PFSK-1 (cell line): ENCODE measurements around the gene PEAK3. TPM values are rescaled to one million over a fixed set of nuclear protein-coding genes. Genes with fewer than 3 reads are reported as not detected.

Source experiments
- FOXP2 ChIP-seq: optimal IDR thresholded peaks from 2 replicates; pipeline ENCODE3; 2011; ENCODE audit warnings: borderline replicate concordance, control low read depth, inconsistent platforms; ENCODE audit not compliant: insufficient read depth; ENCODE audit errors: extremely low read length, extremely low read depth
- POLR2AphosphoS5 ChIP-seq: IDR thresholded peaks from 2 replicates; pipeline ENCODE4 v1.6.1; 2012; ENCODE audit warnings: low read depth, mild to moderate bottlenecking, control low read depth, low read length, moderate library complexity
- SIN3A ChIP-seq: IDR thresholded peaks from 2 replicates; pipeline ENCODE4 v1.6.1; 2012; ENCODE audit warnings: mild to moderate bottlenecking, low read length, moderate library complexity, borderline replicate concordance; ENCODE audit not compliant: insufficient read depth
- TAF1 ChIP-seq: IDR thresholded peaks from 2 replicates; pipeline ENCODE4 v1.6.1; 2012; ENCODE audit warnings: low read length, control low read depth, borderline replicate concordance; ENCODE audit not compliant: insufficient read depth
- polyA plus RNA-seq: library from polyadenylated mRNA; unstranded; fragments of >200 nt; gene quantifications from one replicate; pipeline ENCODE4 v1.2.1, GENCODE V29; 2012; ENCODE audit warnings: low read depth, missing spikeins; ENCODE audit not compliant: insufficient read length
- TF ChIP-seq, protein P1 (sequence below), 2 experiments: IDR thresholded peaks; 2 replicates each; pipeline versions ENCODE4 v1.6.1 to v1.8.0; 2011 to 2012; ENCODE audit warnings: low read depth in 2 of 2, low read length in 2 of 2, control low read depth in 1 of 2, inconsistent platforms in 1 of 2, mild to moderate bottlenecking in 1 of 2, moderate library complexity in 1 of 2; ENCODE audit not compliant: insufficient read depth in 1 of 2

PEAK3 gene, protein sequence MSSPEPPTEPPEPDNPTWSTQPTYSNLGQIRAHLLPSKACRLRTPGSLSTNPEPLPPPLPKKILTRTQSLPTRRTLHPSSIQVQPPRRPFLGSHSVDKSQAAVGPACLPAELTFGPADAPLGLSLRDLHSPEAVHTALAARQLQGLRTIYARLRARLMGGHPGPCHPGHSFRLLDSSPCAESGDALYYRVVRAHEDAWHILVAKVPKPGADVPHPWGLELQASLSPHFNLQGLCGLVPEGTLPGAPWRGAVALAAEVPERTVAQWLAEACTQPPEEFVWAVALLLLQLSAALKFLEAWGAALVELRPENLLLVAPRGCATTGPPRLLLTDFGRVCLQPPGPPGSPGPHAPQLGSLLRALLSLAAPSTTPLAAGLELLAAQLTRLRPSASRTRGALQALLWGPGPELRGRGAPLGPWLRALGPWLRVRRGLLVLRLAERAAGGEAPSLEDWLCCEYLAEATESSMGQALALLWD
- 0.46 TPM for polyA plus RNA-seq

DNA sequence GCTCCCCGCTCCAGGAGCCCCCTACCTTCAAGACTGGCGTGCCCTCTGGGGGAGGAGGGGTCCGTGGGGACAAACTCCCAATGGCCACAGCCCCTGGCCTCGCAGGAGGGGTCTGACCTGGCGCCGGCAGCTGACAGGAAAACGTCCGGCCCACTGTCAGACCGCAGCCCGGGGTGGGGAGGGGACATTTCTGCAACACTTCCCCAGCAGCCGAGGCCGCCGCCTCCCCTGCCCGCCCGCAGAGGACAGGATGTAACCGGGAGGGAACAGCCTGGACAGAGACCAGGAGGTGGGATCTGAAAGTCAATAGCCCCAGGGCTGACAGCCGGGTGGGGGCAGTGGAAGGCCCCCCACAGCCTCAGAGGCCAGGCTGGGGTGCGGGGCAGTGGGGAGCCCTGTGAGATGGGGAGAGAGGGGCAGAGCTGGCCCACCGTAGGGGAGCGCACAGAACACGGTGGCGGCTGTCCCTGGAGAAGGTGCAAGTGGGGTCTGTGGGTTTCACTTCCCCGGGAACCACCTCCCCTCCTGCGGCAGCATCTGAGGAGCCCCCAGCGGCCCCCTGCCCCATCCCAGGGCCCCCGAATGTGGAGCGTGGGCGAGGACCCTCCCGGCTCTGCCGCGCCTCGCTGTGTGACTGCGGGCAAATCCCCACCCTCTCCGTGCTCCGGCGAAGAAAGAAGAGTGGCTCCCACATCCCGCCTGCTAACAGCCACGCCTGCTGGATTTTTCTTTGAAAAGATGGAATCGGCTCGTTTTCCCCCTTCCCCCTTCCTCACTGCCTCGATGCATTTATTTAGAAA is at the start of gene PEAK3:
PEAK3 (minus strand) TSS at position 114 of the 800 bp plus-strand sequence. CDS start 1,244 bp downstream, outside the sequence.
- TF ChIP-seq FOXP2 (peak; percentile 81), POLR2AphosphoS5 (no peak)

DNA sequence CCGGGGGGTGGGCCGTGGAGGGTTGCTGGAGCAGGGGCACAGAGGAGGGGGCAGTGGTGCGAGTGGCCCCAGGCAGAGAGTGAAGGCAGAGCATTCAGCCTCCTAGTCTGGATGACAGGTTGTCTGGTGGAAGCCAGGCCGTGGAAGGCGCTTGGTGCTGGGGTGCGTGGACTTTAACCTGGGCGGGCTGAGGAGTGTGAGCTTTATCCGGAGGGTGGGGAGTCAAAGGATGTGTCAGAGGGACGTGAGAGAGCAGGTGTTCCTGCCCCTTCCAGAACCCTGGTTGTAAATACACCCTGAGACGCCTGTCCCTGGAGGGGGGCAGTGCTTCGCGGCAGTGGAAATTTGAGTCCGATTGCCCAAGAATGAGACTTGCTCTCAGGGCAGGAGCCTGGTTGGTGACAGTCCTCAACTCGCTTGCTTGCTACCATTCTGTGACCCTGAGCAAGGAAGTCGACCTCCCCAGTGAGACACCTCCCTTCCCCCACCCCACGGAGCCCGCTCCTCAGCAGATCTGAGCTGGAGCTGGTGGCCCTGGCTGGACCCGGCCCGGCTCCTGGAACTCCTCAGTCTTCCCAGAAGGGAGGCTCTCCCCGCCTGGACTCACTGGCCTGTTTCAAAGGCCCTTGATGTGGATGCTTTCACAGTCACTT is 48.8 kb upstream of the PEAK3 start:
- TF ChIP-seq, protein P1, sequence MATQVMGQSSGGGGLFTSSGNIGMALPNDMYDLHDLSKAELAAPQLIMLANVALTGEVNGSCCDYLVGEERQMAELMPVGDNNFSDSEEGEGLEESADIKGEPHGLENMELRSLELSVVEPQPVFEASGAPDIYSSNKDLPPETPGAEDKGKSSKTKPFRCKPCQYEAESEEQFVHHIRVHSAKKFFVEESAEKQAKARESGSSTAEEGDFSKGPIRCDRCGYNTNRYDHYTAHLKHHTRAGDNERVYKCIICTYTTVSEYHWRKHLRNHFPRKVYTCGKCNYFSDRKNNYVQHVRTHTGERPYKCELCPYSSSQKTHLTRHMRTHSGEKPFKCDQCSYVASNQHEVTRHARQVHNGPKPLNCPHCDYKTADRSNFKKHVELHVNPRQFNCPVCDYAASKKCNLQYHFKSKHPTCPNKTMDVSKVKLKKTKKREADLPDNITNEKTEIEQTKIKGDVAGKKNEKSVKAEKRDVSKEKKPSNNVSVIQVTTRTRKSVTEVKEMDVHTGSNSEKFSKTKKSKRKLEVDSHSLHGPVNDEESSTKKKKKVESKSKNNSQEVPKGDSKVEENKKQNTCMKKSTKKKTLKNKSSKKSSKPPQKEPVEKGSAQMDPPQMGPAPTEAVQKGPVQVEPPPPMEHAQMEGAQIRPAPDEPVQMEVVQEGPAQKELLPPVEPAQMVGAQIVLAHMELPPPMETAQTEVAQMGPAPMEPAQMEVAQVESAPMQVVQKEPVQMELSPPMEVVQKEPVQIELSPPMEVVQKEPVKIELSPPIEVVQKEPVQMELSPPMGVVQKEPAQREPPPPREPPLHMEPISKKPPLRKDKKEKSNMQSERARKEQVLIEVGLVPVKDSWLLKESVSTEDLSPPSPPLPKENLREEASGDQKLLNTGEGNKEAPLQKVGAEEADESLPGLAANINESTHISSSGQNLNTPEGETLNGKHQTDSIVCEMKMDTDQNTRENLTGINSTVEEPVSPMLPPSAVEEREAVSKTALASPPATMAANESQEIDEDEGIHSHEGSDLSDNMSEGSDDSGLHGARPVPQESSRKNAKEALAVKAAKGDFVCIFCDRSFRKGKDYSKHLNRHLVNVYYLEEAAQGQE (IDR thresholded peaks at IDR 0.05; ENCODE audit: insufficient read depth in 1 of 2, low read depth in 2 of 2, low read length in 2 of 2), result no peak
- no peak for TF ChIP-seq TAF1
- no peak for TF ChIP-seq POLR2AphosphoS5
- TF ChIP-seq SIN3A, result no peak
- no peak for TF ChIP-seq FOXP2

DNA sequence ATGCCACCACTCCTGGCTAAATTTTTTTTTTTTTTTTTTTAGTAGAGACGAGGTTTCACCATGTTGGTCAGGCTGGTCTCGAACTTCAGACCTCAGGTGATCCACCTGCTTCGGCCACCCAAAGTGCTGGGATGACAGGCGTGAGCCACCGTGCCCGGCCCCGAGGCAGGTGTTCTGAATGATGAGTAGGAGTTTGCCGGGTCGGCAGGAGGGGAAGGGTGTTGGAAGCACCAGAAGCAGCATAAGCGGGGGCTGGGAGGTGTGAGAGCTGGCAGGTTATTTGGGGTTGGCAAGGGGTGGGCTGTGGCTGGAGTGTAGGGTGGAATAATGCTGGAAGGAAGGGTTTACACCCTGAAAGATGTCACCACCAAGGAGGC is 48.3 kb upstream of the PEAK3 start:
- TF ChIP-seq SIN3A (no peak), POLR2AphosphoS5 (no peak), TAF1 (no peak), FOXP2 (no peak)
- TF ChIP-seq, protein P1 (IDR thresholded peaks at IDR 0.05; ENCODE audit: insufficient read depth in 1 of 2, low read depth in 2 of 2, low read length in 2 of 2), result no peak

DNA sequence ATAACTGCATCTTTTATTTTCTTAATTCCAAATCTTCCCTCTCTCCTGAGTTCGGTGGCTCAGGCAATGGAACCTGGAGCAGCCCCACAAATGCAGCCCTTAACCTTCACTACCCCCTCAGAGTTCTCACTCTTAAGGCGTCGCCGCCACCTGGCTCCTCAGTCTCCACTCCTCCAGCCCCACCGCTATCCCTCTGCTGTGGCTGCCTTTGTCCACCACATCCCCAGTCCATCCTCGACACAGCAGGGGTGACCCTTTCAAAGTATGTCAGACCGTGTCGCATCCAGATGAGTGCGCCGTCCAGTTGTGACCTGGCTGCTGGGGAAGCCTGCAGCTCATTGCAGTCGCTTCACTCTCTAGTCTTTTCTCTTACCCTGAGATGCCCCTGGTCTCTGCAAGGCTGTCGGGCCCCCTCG is 47.5 kb upstream of the PEAK3 start:
- no peak for TF ChIP-seq TAF1
- TF ChIP-seq FOXP2, result no peak
- TF ChIP-seq SIN3A, result no peak
- TF ChIP-seq, protein P1 (IDR thresholded peaks at IDR 0.05; ENCODE audit: insufficient read depth in 1 of 2, low read depth in 2 of 2, low read length in 2 of 2), result no peak
- no peak for TF ChIP-seq POLR2AphosphoS5

DNA sequence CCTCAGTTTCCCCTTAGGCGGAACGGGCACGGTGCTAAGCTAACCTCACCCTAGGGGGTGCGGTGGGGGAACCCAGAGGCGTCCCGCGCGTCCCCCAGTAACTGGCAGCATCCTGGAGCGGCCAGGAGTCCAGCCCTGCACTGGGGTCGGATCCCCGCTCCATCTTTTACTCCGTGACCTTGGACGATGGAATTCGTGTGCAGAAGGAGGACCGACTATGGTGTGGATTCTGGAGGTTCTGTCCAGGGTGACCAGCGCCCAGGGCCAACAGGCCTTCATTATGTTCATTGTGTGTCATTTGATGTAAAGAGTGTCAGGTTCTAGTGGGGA is 47.1 kb upstream of the PEAK3 start:
- TF ChIP-seq, protein P1 (IDR thresholded peaks at IDR 0.05; ENCODE audit: insufficient read depth in 1 of 2, low read depth in 2 of 2, low read length in 2 of 2), result no peak
- no peak for TF ChIP-seq SIN3A
- no peak for TF ChIP-seq POLR2AphosphoS5
- no peak for TF ChIP-seq TAF1
- no peak for TF ChIP-seq FOXP2
